Nephron progenitor cell (in vitro differentiated cells): ENCODE results near the gene ABCG1.

ENCODE experiments used
- DNase-seq: peaks from one replicate; pipeline ENCODE4 v3.0.0; 2021
- H3K27ac Mint-ChIP-seq: 2 replicates; pipeline ENCODE4 v1.8.0; 2021; ENCODE audit warnings: mild to moderate bottlenecking, moderate library complexity, mixed read lengths
- H3K27me3 Mint-ChIP-seq: 2 replicates; pipeline ENCODE4 v1.8.0; 2021; ENCODE audit warnings: mild to moderate bottlenecking, low read depth, mixed read lengths; ENCODE audit not compliant: poor library complexity
- H3K36me3 Mint-ChIP-seq: 2 replicates; pipeline ENCODE4 v1.8.0; 2021; ENCODE audit warnings: low read depth, mixed read lengths
- H3K4me1 Mint-ChIP-seq: 2 replicates; pipeline ENCODE4 v1.8.0; 2021; ENCODE audit warnings: mixed read lengths
- H3K4me3 Mint-ChIP-seq: 2 replicates; pipeline ENCODE4 v1.8.0; 2021; ENCODE audit warnings: mild to moderate bottlenecking, moderate library complexity, mixed read lengths
- H3K9me3 Mint-ChIP-seq: 2 replicates; pipeline ENCODE4 v1.8.0; 2021; ENCODE audit warnings: mild to moderate bottlenecking, moderate library complexity, mixed read lengths
- TF ChIP-seq, protein P1 (sequence below): fragments of 200-600 bp; sonication (generic); IDR thresholded peaks from 2 replicates; pipeline ENCODE4 v1.5.0; 2021; ENCODE audit warnings: antibody characterized with exemption

Gene ABCG1

DNA sequence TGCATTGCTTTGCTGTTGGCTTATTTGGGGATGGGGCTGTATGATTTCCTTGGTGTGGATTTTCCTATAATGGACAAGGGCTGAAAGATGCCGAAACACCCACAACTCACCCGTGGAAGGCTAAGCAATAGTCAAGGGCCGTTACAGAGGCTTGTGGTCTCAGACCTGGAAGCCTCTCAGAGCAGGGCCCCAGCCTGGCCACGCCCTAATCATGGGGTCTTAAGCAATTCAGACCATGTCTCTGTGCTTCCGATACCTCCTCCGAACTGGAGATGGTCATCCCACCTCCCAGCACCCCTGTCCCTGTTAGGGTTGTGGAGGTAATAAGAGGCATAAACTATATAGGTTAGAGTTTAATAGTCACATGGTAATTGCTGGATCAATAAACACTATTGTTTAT is 3.4 kb downstream of the ABCG1 start:
- TF ChIP-seq, protein P1, sequence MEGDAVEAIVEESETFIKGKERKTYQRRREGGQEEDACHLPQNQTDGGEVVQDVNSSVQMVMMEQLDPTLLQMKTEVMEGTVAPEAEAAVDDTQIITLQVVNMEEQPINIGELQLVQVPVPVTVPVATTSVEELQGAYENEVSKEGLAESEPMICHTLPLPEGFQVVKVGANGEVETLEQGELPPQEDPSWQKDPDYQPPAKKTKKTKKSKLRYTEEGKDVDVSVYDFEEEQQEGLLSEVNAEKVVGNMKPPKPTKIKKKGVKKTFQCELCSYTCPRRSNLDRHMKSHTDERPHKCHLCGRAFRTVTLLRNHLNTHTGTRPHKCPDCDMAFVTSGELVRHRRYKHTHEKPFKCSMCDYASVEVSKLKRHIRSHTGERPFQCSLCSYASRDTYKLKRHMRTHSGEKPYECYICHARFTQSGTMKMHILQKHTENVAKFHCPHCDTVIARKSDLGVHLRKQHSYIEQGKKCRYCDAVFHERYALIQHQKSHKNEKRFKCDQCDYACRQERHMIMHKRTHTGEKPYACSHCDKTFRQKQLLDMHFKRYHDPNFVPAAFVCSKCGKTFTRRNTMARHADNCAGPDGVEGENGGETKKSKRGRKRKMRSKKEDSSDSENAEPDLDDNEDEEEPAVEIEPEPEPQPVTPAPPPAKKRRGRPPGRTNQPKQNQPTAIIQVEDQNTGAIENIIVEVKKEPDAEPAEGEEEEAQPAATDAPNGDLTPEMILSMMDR: no peak
- no peak overlapping the region for H3K27ac Mint-ChIP-seq
- peaks cover 43% of the 10 kb centered on the region for H3K27me3 Mint-ChIP-seq
- peaks cover under 1% of the 10 kb centered on the region for H3K9me3 Mint-ChIP-seq
- DNase-seq: no peak
- no peak overlapping the region for H3K4me3 Mint-ChIP-seq
- H3K36me3 Mint-ChIP-seq: no peaks in the 10 kb centered on the region
- H3K4me1 Mint-ChIP-seq: peaks cover 36% of the 10 kb centered on the region

DNA sequence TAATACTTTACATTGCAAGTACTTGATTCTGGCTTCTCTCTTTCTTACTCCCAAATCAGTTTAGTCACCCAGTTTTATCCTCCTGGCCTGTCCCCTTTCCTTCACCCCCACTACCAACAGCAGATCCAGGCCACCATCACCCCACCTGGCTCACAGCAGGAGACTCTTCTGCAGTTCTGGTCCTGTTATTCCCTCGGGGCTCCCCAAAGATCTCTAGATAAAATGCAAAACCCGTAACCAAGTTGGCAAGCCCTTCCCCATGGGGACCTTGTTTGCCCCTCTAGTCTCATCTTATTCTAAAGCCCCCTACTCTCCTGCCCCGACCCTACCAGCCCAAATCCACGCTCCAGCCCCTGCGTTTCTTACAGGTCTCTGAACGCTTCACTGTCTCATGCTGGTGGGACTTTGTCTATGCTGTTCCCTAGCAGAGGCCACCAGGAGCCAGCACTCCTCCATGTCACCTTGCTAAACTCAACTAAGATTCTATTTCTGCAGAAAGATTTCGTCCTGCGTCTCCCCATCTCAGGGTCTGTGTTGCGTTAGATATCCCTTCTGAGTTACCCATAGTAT is 4.0 kb downstream of the ABCG1 start:
- Mint-ChIP-seq H3K4me3 (no peak overlapping the region), H3K27ac (no peak overlapping the region), H3K9me3 (no peaks in the 10 kb centered on the region), H3K4me1 (peaks cover 36% of the 10 kb centered on the region), H3K36me3 (no peaks in the 10 kb centered on the region), H3K27me3 (peaks cover 41% of the 10 kb centered on the region)
- no peak for DNase-seq
- TF ChIP-seq, protein P1: no peak

DNA sequence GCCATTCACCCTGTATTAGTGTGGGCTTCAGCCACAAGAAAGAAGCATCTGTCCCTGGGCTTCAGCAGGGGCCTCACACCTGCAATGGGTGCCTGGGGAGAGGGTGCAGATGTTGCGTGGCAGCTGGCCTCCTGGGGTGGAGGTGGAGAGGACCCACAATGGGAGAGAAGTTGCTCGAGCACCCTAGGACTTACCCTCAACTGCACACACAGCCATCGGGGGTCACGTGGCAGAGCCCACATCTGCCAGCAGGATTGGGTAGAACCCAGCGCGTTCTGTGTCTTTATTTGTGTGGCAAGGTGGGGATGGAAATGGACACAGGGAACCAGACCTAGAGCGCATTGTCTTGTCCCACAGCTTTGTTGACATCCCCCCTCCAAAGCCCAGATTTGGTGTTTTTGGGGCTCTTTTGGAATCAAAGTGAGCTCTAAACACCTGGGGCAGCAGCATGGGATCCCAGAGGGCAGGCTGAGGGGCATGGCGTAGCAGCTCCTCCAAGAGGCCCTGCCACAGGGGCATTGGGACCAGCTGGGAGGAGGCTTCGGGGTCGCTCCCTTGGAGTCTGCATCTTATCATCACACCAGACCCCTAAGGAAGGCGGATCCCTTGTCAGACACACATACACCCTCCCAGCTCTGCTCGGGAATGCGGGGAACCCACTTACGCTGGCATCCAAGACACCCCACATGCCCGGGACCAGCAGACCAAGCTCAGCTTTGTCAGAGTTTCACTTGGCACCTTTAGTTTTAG is 5.1 kb downstream of the ABCG1 start:
- no peak overlapping the region for H3K4me3 Mint-ChIP-seq
- H3K36me3 Mint-ChIP-seq: peaks cover 2% of the 10 kb centered on the region
- TF ChIP-seq, protein P1: no peak
- no peak for DNase-seq
- no peak overlapping the region for H3K27ac Mint-ChIP-seq
- peaks cover 35% of the 10 kb centered on the region for H3K27me3 Mint-ChIP-seq
- H3K4me1 Mint-ChIP-seq: peaks cover 36% of the 10 kb centered on the region
- H3K9me3 Mint-ChIP-seq: no peaks in the 10 kb centered on the region

DNA sequence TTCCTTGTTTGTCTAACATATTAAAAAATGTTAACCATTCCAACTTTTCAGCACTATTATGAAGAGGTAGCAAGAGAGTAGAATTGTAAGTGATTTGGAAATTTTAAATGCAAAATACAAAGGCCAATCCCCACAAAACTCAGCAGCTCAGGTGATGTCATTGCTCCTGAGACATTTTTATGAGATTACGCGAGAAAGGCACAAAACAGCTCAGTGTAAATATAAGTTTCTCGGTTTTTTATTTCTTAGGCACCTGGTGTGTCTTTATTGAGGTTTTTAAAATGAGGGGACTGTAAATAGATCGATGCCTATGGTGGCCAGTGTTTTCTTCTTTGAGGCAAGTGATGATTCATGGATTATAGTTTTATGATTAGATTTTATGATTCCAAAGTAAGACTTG is 6.1 kb downstream of the ABCG1 start:
- Mint-ChIP-seq H3K4me1 (peaks cover 37% of the 10 kb centered on the region), H3K36me3 (peaks cover 4% of the 10 kb centered on the region), H3K27me3 (peaks cover 26% of the 10 kb centered on the region), H3K9me3 (no peaks in the 10 kb centered on the region), H3K27ac (no peak overlapping the region), H3K4me3 (no peak overlapping the region)
- TF ChIP-seq, protein P1: no peak
- no peak for DNase-seq

DNA sequence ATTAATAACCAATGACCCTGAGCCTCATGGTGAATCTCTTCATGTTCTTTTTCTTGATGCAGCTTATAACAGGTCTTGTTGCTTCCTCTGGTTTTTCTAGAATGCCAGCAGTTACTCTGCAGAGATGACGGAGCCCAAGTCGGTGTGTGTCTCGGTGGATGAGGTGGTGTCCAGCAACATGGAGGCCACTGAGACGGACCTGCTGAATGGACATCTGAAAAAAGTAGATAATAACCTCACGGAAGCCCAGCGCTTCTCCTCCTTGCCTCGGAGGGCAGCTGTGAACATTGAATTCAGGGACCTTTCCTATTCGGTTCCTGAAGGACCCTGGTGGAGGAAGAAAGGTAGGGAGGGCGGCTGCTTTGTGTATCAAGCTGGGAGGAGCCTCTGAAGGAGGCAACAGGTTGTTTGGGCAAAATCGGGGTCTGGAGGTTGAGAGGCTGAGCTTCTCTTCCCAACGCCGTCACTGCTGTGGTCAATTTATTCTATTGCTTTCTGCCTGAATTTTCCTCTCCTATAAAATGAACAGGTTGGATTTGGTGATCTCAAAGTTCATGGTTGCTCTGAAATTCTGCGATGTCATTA is 6.7 kb downstream of the ABCG1 start:
- DNase-seq: no peak
- H3K27me3 Mint-ChIP-seq: peaks cover 19% of the 10 kb centered on the region
- H3K36me3 Mint-ChIP-seq: peaks cover 4% of the 10 kb centered on the region

More for the DNA sequence above, 6.7 kb downstream of the ABCG1 start:
- H3K9me3 Mint-ChIP-seq: no peaks in the 10 kb centered on the region
- peaks cover 37% of the 10 kb centered on the region for H3K4me1 Mint-ChIP-seq
- H3K4me3 Mint-ChIP-seq: no peak overlapping the region
- TF ChIP-seq, protein P1: no peak
- no peak overlapping the region for H3K27ac Mint-ChIP-seq
